ENCODE data around the gene C1RL.

C1RL gene

GRCh38 chr12:7091171-7091570 lies 17.8 kb downstream of the C1RL start:
- DNase-seq: no peak

GRCh38 chr12:7090222-7090998 lies 18.6 kb downstream of the C1RL start:
- DNase-seq: no peak

- no peak for DNase-seq
Measured at GRCh38 chr12:7089196-7089871, 19.7 kb downstream of the C1RL start.

GRCh38 chr12:7083125-7083524 lies 25.9 kb downstream of the C1RL start:
- DNase-seq: no peak

- no peak for DNase-seq
Measured at GRCh38 chr12:7081037-7081436, 28.0 kb downstream of the C1RL start.

GRCh38 chr12:7079826-7080125 lies 29.2 kb downstream of the C1RL start:
- DNase-seq: no peak

GRCh38 chr12:7078163-7078562 lies 30.9 kb downstream of the C1RL start:
- DNase-seq: no peak

GRCh38 chr12:7076493-7076892 lies 32.5 kb downstream of the C1RL start:
- DNase-seq: no peak

- no peak for DNase-seq
Measured at GRCh38 chr12:7075939-7076338, 33.1 kb downstream of the C1RL start.

GRCh38 chr12:7075518-7075917 lies 33.5 kb downstream of the C1RL start:
- no peak for DNase-seq

- DNase-seq: no peak
Measured at GRCh38 chr12:7073946-7074345, 35.1 kb downstream of the C1RL start.

GRCh38 chr12:7072554-7072953 lies 36.5 kb downstream of the C1RL start:
- DNase-seq: no peak

- no peak for DNase-seq
Measured at GRCh38 chr12:7072035-7072434, 37.0 kb downstream of the C1RL start.

- DNase-seq: no peak
Measured at GRCh38 chr12:7069386-7069785, 39.6 kb downstream of the C1RL start.

- DNase-seq: no peak
Measured at GRCh38 chr12:7068994-7069346, 40.0 kb downstream of the C1RL start.

- DNase-seq: no peak
Measured at GRCh38 chr12:7068240-7068993, 40.6 kb downstream of the C1RL start.

GRCh38 chr12:7067096-7067495 lies 41.9 kb downstream of the C1RL start:
- DNase-seq: no peak

GRCh38 chr12:7066596-7066995 lies 42.4 kb downstream of the C1RL start:
- DNase-seq: no peak

- DNase-seq: no peak
Measured at GRCh38 chr12:7065073-7065623, 43.9 kb downstream of the C1RL start.

GRCh38 chr12:7064516-7064915 lies 44.5 kb downstream of the C1RL start:
- DNase-seq: no peak

GRCh38 chr12:7061596-7061995 lies 47.4 kb downstream of the C1RL start:
- DNase-seq: no peak

GRCh38 chr12:7061138-7061537 lies 47.9 kb downstream of the C1RL start:
- no peak for DNase-seq

GRCh38 chr12:7060353-7060954 lies 48.6 kb downstream of the C1RL start, which contains the start of gene C1S:
Gene C1S, plus strand, starts transcription at chr12:7060718. Its CDS starts 1,195 bp downstream, at chr12:7061913.
- DNase-seq: no peak
